GM12892 (cell line): ENCODE measurements around the gene SIRT3.

Experiments
- POLR2A ChIP-seq: IDR thresholded peaks from 2 replicates; pipeline ENCODE4 v1.6.1; 2011; ENCODE audit warnings: low read depth, low read length, control low read depth
- POLR2AphosphoS5 ChIP-seq: IDR thresholded peaks from 2 replicates; pipeline ENCODE4 v1.6.1; 2011; ENCODE audit warnings: low read depth, low read length, control low read depth

DNA sequence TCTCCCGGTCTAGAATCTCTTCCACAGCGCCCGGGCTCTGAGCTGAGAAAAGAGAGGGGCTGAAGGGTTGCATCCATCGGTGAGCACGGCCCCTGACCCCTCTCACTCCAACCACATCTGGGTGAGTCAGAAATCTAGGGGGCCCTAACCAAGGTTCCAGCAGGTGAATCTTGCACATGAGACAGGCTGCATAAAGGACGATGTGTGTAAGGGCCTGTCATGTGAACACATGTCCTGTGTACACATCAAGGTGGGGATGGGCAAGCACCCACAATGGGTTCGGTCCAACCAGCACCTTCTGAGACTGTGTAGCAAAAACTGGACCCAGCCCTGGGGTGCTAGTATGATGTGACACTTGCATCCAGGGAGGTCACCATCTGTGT is 30.1 kb downstream of the SIRT3 start:
- TF ChIP-seq POLR2A (no peak), POLR2AphosphoS5 (no peak)
